Vagina (tissue), 2 donors: ENCODE data around the gene F2.

Experiments
- CTCF ChIP-seq, 3 experiments: fragments of 450-650 bp in 2 of 3; fragments of 200-600 bp in 1 of 3; sonication (generic) in 1 of 3; IDR thresholded peaks; one replicate each; pipeline ENCODE4 v1.5.1; 2017 to 2019; ENCODE audit warnings: antibody characterized with exemption in 3 of 3, mild to moderate bottlenecking in 2 of 3, moderate library complexity in 2 of 3
- POLR2A ChIP-seq, 2 donors: fragments of 450-650 bp; IDR thresholded peaks; one replicate each; pipeline ENCODE4 v1.6.1; 2017; ENCODE audit warnings: antibody characterized with exemption in 2 of 2, mild to moderate bottlenecking in 2 of 2, moderate library complexity in 2 of 2
- POLR2AphosphoS5 ChIP-seq, 2 donors: sonication (generic); formaldehyde crosslinking; IDR thresholded peaks; one replicate each; pipeline ENCODE4 v1.9.0; 2017; ENCODE audit warnings: antibody characterized with exemption in 2 of 2, mild to moderate bottlenecking in 2 of 2, low read depth in 1 of 2; ENCODE audit not compliant: insufficient read depth in 1 of 2

DNA sequence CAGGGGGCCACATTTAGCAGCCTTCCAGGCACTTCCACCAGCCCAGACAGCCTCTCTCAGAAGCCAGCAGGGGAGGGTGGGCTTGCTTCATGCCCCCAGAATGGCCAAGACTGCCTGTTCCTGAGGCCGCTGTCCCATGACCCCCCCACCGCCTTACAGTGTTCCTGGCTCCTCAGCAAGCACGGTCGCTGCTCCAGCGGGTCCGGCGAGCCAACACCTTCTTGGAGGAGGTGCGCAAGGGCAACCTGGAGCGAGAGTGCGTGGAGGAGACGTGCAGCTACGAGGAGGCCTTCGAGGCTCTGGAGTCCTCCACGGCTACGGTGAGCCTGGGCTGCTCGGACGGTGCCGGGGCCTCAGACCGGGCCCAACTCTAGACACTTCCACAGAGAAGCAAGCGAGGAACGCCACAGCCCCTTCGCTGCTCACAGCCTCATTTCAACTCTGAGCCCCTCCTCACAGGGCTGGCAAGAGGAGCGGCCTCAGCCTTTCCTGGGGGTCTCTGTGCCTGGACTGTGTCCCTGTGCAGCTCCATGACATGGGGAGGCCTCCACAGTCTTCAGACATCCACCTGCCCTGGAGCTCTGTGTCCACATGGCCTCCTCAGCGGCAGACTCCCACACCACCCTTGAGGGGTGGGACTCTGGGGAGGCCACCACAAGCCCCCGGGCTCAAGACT, 668 bp downstream of the F2 start:
- TF ChIP-seq CTCF (IDR thresholded peaks at IDR 0.05), result no peak
- no peak for TF ChIP-seq POLR2A (IDR thresholded peaks at IDR 0.05)
- TF ChIP-seq POLR2AphosphoS5 (IDR thresholded peaks at IDR 0.05; ENCODE audit: insufficient read depth in 1 of 2, low read depth in 1 of 2), result no peak
